GM12878 (cell line): ENCODE data around the gene CAMKMT.

Experiments used
- BCL3 ChIP-seq: IDR thresholded peaks from 2 replicates; pipeline ENCODE4 v1.6.1; 2011; ENCODE audit warnings: borderline replicate concordance, low read depth, mild to moderate bottlenecking, moderate library complexity, low read length; ENCODE audit not compliant: insufficient read depth, poor library complexity, severe bottlenecking
- CTCF ChIP-seq, 3 experiments: IDR thresholded peaks in 2 of 3; conservative IDR thresholded peaks in 1 of 3; 2 replicates each; pipeline ENCODE4 v1.5.1; 2011; ENCODE audit warnings: low read depth in 3 of 3, low read length in 3 of 3, mild to moderate bottlenecking in 3 of 3, control low read depth in 2 of 3, moderate library complexity in 2 of 3, inconsistent platforms in 1 of 3, mixed read lengths in 1 of 3; ENCODE audit not compliant: control insufficient read depth in 2 of 3, insufficient read depth in 1 of 3; ENCODE audit errors: extremely low read depth in 1 of 3
- EGR1 ChIP-seq, 2 experiments: IDR thresholded peaks; 1 replicate in 1 of 2; 2 replicates in 1 of 2; pipeline ENCODE4 v1.6.1; 2011 to 2012; ENCODE audit warnings: low read depth in 2 of 2, low read length in 2 of 2, borderline replicate concordance in 1 of 2, mild to moderate bottlenecking in 1 of 2, moderate library complexity in 1 of 2
- EP300 ChIP-seq, 2 experiments: fragments of 150-350 bp in 1 of 2; IDR thresholded peaks; 2 replicates each; pipeline ENCODE4 v1.6.1; 2011 to 2012; ENCODE audit warnings: low read depth in 2 of 2, low read length in 2 of 2, borderline replicate concordance in 1 of 2, improper control_type of control experiment in 1 of 2, inconsistent platforms in 1 of 2; ENCODE audit not compliant: control insufficient read depth in 1 of 2

- TF ChIP-seq BCL3 (no peak), EGR1 (IDR thresholded peaks at IDR 0.05; ENCODE audit: borderline replicate concordance in 1 of 2, low read depth in 2 of 2, low read length in 2 of 2) (no peak), CTCF (IDR thresholded peaks at IDR 0.05 in 2 of 3, conservative IDR thresholded peaks at IDR 0.05 in 1 of 3; ENCODE audit: control insufficient read depth in 2 of 3, extremely low read depth in 1 of 3, insufficient read depth in 1 of 3, low read depth in 3 of 3, low read length in 3 of 3) (no peak), EP300 (IDR thresholded peaks at IDR 0.05; ENCODE audit: borderline replicate concordance in 1 of 2, control insufficient read depth in 1 of 2, low read depth in 2 of 2, low read length in 2 of 2) (no peak)
Observed at GRCh38 chr2:44452069-44452583, 90.4 kb downstream of the CAMKMT start.
